ENCODE measurements around the gene LIPF.

LIPF gene

GRCh38 chr10:88651101-88651551, 13.1 kb upstream of the LIPF start:
- H3K27me3 ChIP-seq (replicated peaks; ENCODE audit: control insufficient read depth, insufficient read depth, low read length): no peaks in the 10 kb centered on the region
- DNase-seq (ENCODE audit: extremely low read depth, insufficient read length): no peak
- no peak for TF ChIP-seq CTCF (IDR thresholded peaks at IDR 0.05; ENCODE audit: insufficient read depth, low read length, poor library complexity, severe bottlenecking)
- H3K36me3 ChIP-seq (ENCODE audit: control insufficient read depth, insufficient read depth, low read length): no peaks in the 10 kb centered on the region
- H3K4me3 ChIP-seq (replicated peaks; ENCODE audit: low read depth, low read length): no peak overlapping the region

GRCh38 chr10:88652616-88653015, 11.6 kb upstream of the LIPF start:
- DNase-seq (ENCODE audit: extremely low read depth, insufficient read length): no peak

GRCh38 chr10:88657901-88658300, 6.3 kb upstream of the LIPF start:
- DNase-seq (ENCODE audit: extremely low read depth, insufficient read length): no peak
- no peak for TF ChIP-seq CTCF (IDR thresholded peaks at IDR 0.05; ENCODE audit: insufficient read depth, low read length, poor library complexity, severe bottlenecking)
- H3K4me3 ChIP-seq (replicated peaks; ENCODE audit: low read depth, low read length): no peak overlapping the region
- no peaks in the 10 kb centered on the region for H3K27me3 ChIP-seq (replicated peaks; ENCODE audit: control insufficient read depth, insufficient read depth, low read length)
- H3K36me3 ChIP-seq (ENCODE audit: control insufficient read depth, insufficient read depth, low read length): no peaks in the 10 kb centered on the region

More at GRCh38 chr10:88652616-88653015, 11.6 kb upstream of the LIPF start:
- H3K36me3 ChIP-seq (ENCODE audit: control insufficient read depth, insufficient read depth, low read length): no peaks in the 10 kb centered on the region
- no peaks in the 10 kb centered on the region for H3K27me3 ChIP-seq (replicated peaks; ENCODE audit: control insufficient read depth, insufficient read depth, low read length)
- no peak overlapping the region for H3K4me3 ChIP-seq (replicated peaks; ENCODE audit: low read depth, low read length)
- no peak for TF ChIP-seq CTCF (IDR thresholded peaks at IDR 0.05; ENCODE audit: insufficient read depth, low read length, poor library complexity, severe bottlenecking)

GRCh38 chr10:88659725-88660597, 4.3 kb upstream of the LIPF start:
- no peaks in the 10 kb centered on the region for H3K27me3 ChIP-seq (replicated peaks; ENCODE audit: control insufficient read depth, insufficient read depth, low read length)
- no peak for TF ChIP-seq CTCF (IDR thresholded peaks at IDR 0.05; ENCODE audit: insufficient read depth, low read length, poor library complexity, severe bottlenecking)
- no peak overlapping the region for H3K4me3 ChIP-seq (replicated peaks; ENCODE audit: low read depth, low read length)
- no peak for DNase-seq (ENCODE audit: extremely low read depth, insufficient read length)
- no peaks in the 10 kb centered on the region for H3K36me3 ChIP-seq (ENCODE audit: control insufficient read depth, insufficient read depth, low read length)

- TF ChIP-seq CTCF (IDR thresholded peaks at IDR 0.05; ENCODE audit: insufficient read depth, low read length, poor library complexity, severe bottlenecking): no peak
- no peak overlapping the region for H3K4me3 ChIP-seq (replicated peaks; ENCODE audit: low read depth, low read length)
- no peaks in the 10 kb centered on the region for H3K36me3 ChIP-seq (ENCODE audit: control insufficient read depth, insufficient read depth, low read length)
- H3K27me3 ChIP-seq (replicated peaks; ENCODE audit: control insufficient read depth, insufficient read depth, low read length): no peaks in the 10 kb centered on the region
- no peak for DNase-seq (ENCODE audit: extremely low read depth, insufficient read length)
These were observed 3.7 kb upstream of the LIPF start for GRCh38 chr10:88660598-88660884.

All from GM06990 (cell line).